Small intestine (tissue), 7 donors: Measurements from ENCODE around the gene ZNF627. TPM values are rescaled to one million over a fixed set of nuclear protein-coding genes. Genes with fewer than 3 reads are reported as not detected.

Source experiments
- DNase-seq, 2 donors: peaks; one replicate each; pipeline versions ENCODE4 v3.0.0 to v3.0.0-alpha.2; 2013
- FAIRE-seq: peaks from 2 replicates; lab custom pipeline; 2012; peaks lifted over from hg19 to GRCh38; lab: Jason Lieb, UNC
- H3K27ac ChIP-seq, 3 donors: one replicate each; pipeline ENCODE4 v1.5.1; 2013; ENCODE audit warnings: low read length in 2 of 3, mild to moderate bottlenecking in 2 of 3, control low read depth in 1 of 3, inconsistent platforms in 1 of 3, low read depth in 1 of 3, moderate library complexity in 1 of 3
- H3K27me3 ChIP-seq, 3 donors: one replicate each; pipeline ENCODE4 v1.6.1; 2013; ENCODE audit warnings: low read length in 3 of 3, inconsistent platforms in 1 of 3; ENCODE audit not compliant: control insufficient read depth in 3 of 3, insufficient read depth in 3 of 3
- H3K36me3 ChIP-seq, 3 donors: one replicate each; pipeline ENCODE4 v1.6.1; 2013; ENCODE audit warnings: low read length in 3 of 3, inconsistent platforms in 1 of 3, low read depth in 1 of 3, mild to moderate bottlenecking in 1 of 3, moderate library complexity in 1 of 3; ENCODE audit not compliant: control insufficient read depth in 3 of 3, insufficient read depth in 2 of 3
- H3K4me1 ChIP-seq, 3 donors: one replicate each; pipeline ENCODE4 v1.6.1; 2013; ENCODE audit warnings: low read length in 2 of 3, inconsistent platforms in 1 of 3, low read depth in 1 of 3, mild to moderate bottlenecking in 1 of 3, moderate library complexity in 1 of 3; ENCODE audit not compliant: control insufficient read depth in 3 of 3, insufficient read depth in 2 of 3
- H3K4me3 ChIP-seq, 3 donors: one replicate each; pipeline ENCODE4 v1.5.1; 2013; ENCODE audit warnings: low read length in 3 of 3, control low read depth in 1 of 3, inconsistent platforms in 1 of 3, low read depth in 1 of 3, mild to moderate bottlenecking in 1 of 3, moderate library complexity in 1 of 3
- H3K9me3 ChIP-seq, 2 donors: one replicate each; pipeline ENCODE4 v1.6.1; 2013; ENCODE audit warnings: low read depth in 1 of 2, low read length in 1 of 2; ENCODE audit not compliant: control insufficient read depth in 2 of 2, insufficient read depth in 1 of 2
- WGBS, 3 donors: extraction: QIAGEN DNeasy Blood & Tissue Kit; methylation state at CpG; one replicate each; pipeline ENCODE4 v1.1.7; 2013; 5-methylcytosine and 5-hydroxymethylcytosine counted together
- polyA plus RNA-seq, 4 donors: library from polyadenylated mRNA; stranded (reverse) in 3 of 4; unstranded in 1 of 4; fragments of 200-250 nt in 3 of 4; fragments of 120-200 nt in 1 of 4; gene quantifications; one replicate each; pipeline versions ENCODE4 v1.2.1 to v1.2.3, GENCODE V29; 2013
- donor health status: healthy with polysubstance abuse.
- donor health status: control.
- donor health status: control.
- donor health status: Bipolar disorder and iron deficiency.
- donor health status: healthy.

Gene ZNF627
- polyA plus RNA-seq, 4 donors: 3.8 to 15.7 (median 6.0) TPM

- Histone ChIP-seq H3K4me3 (peak overlapping the region; percentile 25 to 73 (median 73)), H3K27me3 (no peaks in the 10 kb centered on the region), H3K27ac (peak overlapping the region; percentile 43 to 84 (median 81)), H3K36me3 (peaks cover 0 to 31% (median 0%) of the 10 kb centered on the region in 3 donors), H3K4me1 (peaks cover 0 to 27% (median 0%) of the 10 kb centered on the region in 3 donors), H3K9me3 (no peaks in the 10 kb centered on the region)
- 4 to 7% (median 7%) methylated on average over 58 to 62 of the region's 62 CpGs for WGBS, 3 donors
- FAIRE-seq: no peak
- peak; percentile 42 to 91 for DNase-seq
These were observed 18.8 kb upstream of the ZNF627 start for GRCh38 chr19:11578258-11579142.

GRCh38 chr19:11580116-11580515 is 17.2 kb upstream of the ZNF627 start:
- no peak for FAIRE-seq
- H3K4me1 ChIP-seq: peaks cover 0 to 27% (median 0%) of the 10 kb centered on the region in 3 donors
- DNase-seq: no peak
- H3K36me3 ChIP-seq: peaks cover 0 to 26% (median 0%) of the 10 kb centered on the region in 3 donors
- H3K4me3 ChIP-seq: no peak overlapping the region
- WGBS, 3 donors: 70 to 85% (median 73%) methylated on average over 4 of the region's 4 CpGs
- H3K27ac ChIP-seq: peak overlapping the region in 1 of 3 donors; percentile 7
- no peaks in the 10 kb centered on the region for H3K9me3 ChIP-seq
- no peaks in the 10 kb centered on the region for H3K27me3 ChIP-seq

- FAIRE-seq (no peak), DNase-seq (no peak)
- peaks cover 0 to 27% (median 0%) of the 10 kb centered on the region in 3 donors for H3K4me1 ChIP-seq
- H3K27me3 ChIP-seq: no peaks in the 10 kb centered on the region
- H3K36me3 ChIP-seq: peaks cover 0 to 13% (median 0%) of the 10 kb centered on the region in 3 donors
- H3K27ac ChIP-seq: peak overlapping the region in 2 of 3 donors; percentile 35 to 76
- WGBS, 3 donors: 3 to 22% (median 7%) methylated on average over 3 of the region's 3 CpGs
- H3K4me3 ChIP-seq: no peak overlapping the region
- no peaks in the 10 kb centered on the region for H3K9me3 ChIP-seq
These were observed 15.5 kb upstream of the ZNF627 start for GRCh38 chr19:11581740-11582139.

- Histone ChIP-seq H3K4me1 (peaks cover 0 to 7% (median 0%) of the 10 kb centered on the region in 3 donors), H3K27ac (no peak overlapping the region), H3K9me3 (no peaks in the 10 kb centered on the region), H3K36me3 (no peaks in the 10 kb centered on the region), H3K27me3 (no peaks in the 10 kb centered on the region), H3K4me3 (no peak overlapping the region)
- FAIRE-seq: no peak
- no peak for DNase-seq
- 69 to 82% (median 76%) methylated on average over 6 of the region's 6 CpGs for WGBS, 3 donors
These were observed 11.0 kb upstream of the ZNF627 start for GRCh38 chr19:11586331-11586730.

- Histone ChIP-seq H3K27ac (no peak overlapping the region), H3K4me1 (peaks cover 0 to 2% (median 0%) of the 10 kb centered on the region in 3 donors), H3K4me3 (no peak overlapping the region), H3K27me3 (no peaks in the 10 kb centered on the region), H3K9me3 (no peaks in the 10 kb centered on the region), H3K36me3 (no peaks in the 10 kb centered on the region)
- WGBS, 3 donors: 1 to 5% (median 2%) methylated on average over 6 to 7 of the region's 7 CpGs
- no peak for FAIRE-seq
- DNase-seq: peak; percentile 64 to 73
These were observed 9.8 kb upstream of the ZNF627 start for GRCh38 chr19:11587302-11587974.

GRCh38 chr19:11587975-11588631 is 9.2 kb upstream of the ZNF627 start:
- H3K27ac ChIP-seq: no peak overlapping the region
- no peaks in the 10 kb centered on the region for H3K27me3 ChIP-seq
- DNase-seq (no peak), FAIRE-seq (no peak)
- no peaks in the 10 kb centered on the region for H3K9me3 ChIP-seq
- H3K36me3 ChIP-seq: no peaks in the 10 kb centered on the region
- no peak overlapping the region for H3K4me3 ChIP-seq
- 25 to 63% (median 38%) methylated on average over 13 of the region's 13 CpGs for WGBS, 3 donors
- H3K4me1 ChIP-seq: peaks cover 0 to 2% (median 0%) of the 10 kb centered on the region in 3 donors

- DNase-seq (no peak), FAIRE-seq (no peak)
- H3K4me3 ChIP-seq: no peak overlapping the region
- peaks cover 0 to 7% (median 0%) of the 10 kb centered on the region in 3 donors for H3K36me3 ChIP-seq
- no peak overlapping the region for H3K27ac ChIP-seq
- peaks cover 2 to 7% (median 3%) of the 10 kb centered on the region in 3 donors for H3K4me1 ChIP-seq
- H3K9me3 ChIP-seq: no peaks in the 10 kb centered on the region
- H3K27me3 ChIP-seq: no peaks in the 10 kb centered on the region
- 83 to 87% (median 84%) methylated on average over 4 of the region's 4 CpGs for WGBS, 3 donors
These were observed 3.2 kb upstream of the ZNF627 start for GRCh38 chr19:11594084-11594483.

GRCh38 chr19:11596156-11596555 is 1.1 kb upstream of the ZNF627 start:
- 90 to 95% (median 90%) methylated on average over 10 of the region's 10 CpGs for WGBS, 3 donors
- DNase-seq: no peak
- no peaks in the 10 kb centered on the region for H3K9me3 ChIP-seq
- H3K4me3 ChIP-seq: no peak overlapping the region
- H3K27me3 ChIP-seq: no peaks in the 10 kb centered on the region
- H3K36me3 ChIP-seq: peaks cover 0 to 14% (median 0%) of the 10 kb centered on the region in 3 donors
- H3K27ac ChIP-seq: no peak overlapping the region
- no peak for FAIRE-seq
- H3K4me1 ChIP-seq: peaks cover 2 to 8% (median 3%) of the 10 kb centered on the region in 3 donors
